HG03039 (cell line): ENCODE results near the gene DNAJA1.
"Not testable (repeated sequence)": the region's sequence is repeated elsewhere in the genome, so short reads cannot be mapped to it uniquely, and the experiment has no call there.

Source experiments
- ATAC-seq: cut with Tn5 transposase; IDR thresholded peaks from one replicate; pipeline ENCODE4 v1.9.1; 2021; ENCODE audit warnings: mild to moderate bottlenecking, moderate library complexity; ENCODE audit not compliant: unreplicated experiment

DNAJA1 gene

GRCh38 chr9:33024966-33025571, at the start of gene DNAJA1:
Gene DNAJA1 (plus strand): TSS chr9:33025273. CDS start chr9:33026485, 1,212 bp downstream.
- peak; percentile 93 for ATAC-seq

DNA sequence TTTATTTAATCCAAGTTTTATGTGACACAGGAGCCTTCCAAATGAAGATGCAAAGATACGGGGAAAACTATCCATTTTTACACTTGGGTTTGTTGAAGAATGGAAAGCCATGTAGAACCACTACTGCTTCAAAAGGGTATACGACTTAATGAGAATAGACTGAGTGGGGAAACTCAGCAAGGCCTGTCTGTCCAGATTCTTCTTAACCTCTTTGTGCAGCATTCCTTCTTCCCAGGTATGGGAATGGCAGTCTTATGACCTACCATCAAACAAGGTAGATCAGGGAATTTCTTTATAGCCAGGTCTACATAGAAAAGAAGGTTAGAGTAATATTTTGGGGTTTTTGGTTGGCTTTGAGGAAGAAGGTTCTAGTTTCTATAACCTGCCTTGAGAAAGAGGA, 47.0 kb upstream of the DNAJA1 start:
- ATAC-seq = no peak

DNA sequence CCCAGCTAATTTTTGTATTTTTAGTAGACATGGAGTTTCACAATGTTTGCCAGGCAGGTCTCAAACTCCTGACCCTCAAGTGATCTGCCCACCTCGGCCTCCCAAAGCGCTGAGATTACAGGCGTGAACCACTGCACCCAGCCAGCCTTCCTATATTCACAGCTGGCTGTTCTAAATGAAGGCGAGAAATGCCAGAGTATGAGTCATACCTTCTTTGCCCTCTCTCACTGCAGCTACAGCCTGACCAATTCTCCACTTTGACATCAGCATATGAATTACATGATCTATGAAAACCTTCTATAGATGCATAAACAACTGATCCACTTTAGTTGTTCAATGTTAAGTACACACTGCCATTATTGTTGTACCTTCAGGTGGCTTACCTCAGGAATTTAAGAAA, 38.1 kb upstream of the DNAJA1 start:
- no peak for ATAC-seq

DNA sequence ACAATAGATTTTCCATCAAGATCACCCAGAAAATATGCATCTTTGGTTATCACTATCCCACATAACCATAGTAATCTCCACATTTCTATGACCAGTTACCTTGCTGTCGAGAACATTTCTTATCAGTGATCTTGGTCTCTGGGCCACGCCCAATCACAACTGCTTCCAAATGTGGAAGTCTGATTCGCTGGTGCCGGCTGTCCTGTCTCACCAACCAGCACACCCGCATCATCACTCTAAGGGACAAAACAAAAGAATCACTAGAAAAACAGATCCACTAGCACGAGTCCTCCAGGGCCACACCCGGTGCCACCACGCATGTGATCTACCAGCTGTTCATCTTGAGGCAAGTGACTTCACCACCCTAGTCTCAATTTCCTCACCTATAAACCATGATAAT, 35.4 kb upstream of the DNAJA1 start:
- ATAC-seq = no peak

DNA sequence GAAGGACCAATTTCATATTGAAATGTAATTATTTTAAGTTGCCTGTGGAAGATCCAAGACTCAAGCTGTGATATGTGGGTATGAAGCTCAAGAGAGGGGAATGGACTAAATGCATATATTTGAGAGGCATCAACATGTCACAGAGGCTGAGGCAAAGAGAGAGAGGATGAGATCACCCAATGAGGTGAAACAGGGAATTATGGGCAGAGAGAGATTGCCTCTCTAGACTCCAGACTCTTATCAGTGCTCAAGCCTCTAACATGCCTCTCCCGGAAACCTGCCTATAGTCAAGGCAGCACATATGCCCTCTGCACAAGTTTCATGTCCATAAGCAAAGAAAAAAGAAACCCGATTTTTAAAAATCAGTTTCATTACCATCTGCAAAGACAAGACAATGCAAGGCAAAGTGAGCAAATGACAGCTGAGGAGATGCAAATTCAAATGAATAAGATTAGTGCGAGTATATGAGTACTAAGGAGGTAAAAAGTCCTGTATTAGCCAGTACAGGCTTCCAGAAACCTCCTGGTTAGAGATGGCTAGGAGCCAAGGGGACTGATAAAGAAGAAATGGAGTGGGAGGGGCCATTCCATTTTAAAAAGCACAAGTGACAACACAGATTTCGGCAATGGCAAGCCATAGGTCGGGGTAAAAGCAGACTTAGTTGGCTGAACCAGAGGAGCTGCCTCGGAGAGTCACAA, 33.0 kb upstream of the DNAJA1 start:
- no peak for ATAC-seq

DNA sequence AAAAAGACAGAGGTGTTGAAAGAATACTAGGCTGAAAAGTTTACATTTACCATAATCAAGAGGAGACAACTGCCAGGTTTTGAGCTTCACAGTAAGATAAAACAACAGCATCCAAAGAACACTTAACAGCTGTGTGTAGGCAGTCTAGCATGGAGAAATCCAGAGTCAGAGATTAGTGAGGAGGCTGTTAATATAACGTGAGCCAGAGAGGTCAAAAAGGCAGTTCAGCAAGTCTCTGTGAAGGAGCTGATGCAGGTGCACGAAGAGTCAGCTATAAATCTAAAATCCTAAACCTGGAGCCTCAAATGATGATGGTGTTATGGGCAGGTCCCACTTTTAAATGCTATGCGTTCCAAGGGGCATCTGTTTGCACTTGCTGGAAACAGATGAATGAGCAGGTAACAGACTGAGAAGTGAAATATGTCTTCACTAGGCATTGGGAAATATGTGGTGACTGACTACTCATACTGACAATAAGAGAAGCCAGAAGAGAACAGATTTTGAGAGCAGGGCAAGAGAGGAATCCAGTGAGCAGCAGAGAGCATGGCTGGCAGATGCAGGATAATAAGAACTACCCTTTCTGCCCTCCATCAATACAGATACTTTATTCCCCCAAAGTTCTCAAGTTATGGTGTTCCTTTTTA, 32.4 kb upstream of the DNAJA1 start:
- no peak for ATAC-seq

GRCh38 chr9:33000682-33001055, 24.4 kb upstream of the DNAJA1 start:
- ATAC-seq = not testable (repeated sequence)

GRCh38 chr9:33005335-33005734, 19.7 kb upstream of the DNAJA1 start:
- ATAC-seq = not testable (repeated sequence)

- ATAC-seq = no peak
Measured at GRCh38 chr9:33007755-33008154, 17.3 kb upstream of the DNAJA1 start.

DNA sequence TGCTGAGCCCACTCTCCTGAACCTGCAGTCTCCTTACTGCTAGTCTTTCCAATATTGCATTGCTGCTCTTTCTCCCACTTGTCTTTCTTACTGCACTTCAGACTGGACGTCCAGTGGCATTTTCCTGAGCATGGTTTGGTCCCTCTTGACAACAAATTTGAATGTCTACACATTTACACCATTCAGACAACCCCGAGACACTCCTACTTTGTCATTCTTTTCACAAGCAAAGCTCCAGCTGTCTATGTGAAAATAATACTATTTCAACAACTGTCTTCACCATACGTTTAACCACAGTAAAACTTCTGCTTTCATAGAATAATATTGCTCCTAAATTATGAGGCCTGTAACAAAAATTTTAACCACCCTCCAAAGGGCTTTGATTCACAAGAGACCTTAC, 13.2 kb upstream of the DNAJA1 start:
- ATAC-seq = no peak

- no peak for ATAC-seq
Measured at GRCh38 chr9:33012328-33013069, 12.6 kb upstream of the DNAJA1 start.

GRCh38 chr9:33013962-33014664, 11.0 kb upstream of the DNAJA1 start:
- no peak for ATAC-seq

DNA sequence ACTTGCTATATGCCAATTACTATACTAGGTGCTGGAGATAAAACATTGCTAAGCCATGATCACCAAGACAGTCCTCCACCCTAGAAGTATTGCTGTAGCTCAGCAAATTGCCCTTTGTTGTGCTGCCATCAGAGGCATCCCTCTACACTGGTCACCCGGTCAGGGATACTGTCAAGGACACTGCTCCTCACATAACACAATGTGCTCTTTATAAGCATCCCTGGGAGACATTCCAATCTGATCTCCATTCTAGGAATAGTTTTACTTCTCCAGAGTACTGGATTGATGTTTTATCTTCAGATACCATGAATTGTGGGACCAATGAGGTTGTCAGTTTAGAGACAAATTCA, 10.4 kb upstream of the DNAJA1 start:
- ATAC-seq = no peak

DNA sequence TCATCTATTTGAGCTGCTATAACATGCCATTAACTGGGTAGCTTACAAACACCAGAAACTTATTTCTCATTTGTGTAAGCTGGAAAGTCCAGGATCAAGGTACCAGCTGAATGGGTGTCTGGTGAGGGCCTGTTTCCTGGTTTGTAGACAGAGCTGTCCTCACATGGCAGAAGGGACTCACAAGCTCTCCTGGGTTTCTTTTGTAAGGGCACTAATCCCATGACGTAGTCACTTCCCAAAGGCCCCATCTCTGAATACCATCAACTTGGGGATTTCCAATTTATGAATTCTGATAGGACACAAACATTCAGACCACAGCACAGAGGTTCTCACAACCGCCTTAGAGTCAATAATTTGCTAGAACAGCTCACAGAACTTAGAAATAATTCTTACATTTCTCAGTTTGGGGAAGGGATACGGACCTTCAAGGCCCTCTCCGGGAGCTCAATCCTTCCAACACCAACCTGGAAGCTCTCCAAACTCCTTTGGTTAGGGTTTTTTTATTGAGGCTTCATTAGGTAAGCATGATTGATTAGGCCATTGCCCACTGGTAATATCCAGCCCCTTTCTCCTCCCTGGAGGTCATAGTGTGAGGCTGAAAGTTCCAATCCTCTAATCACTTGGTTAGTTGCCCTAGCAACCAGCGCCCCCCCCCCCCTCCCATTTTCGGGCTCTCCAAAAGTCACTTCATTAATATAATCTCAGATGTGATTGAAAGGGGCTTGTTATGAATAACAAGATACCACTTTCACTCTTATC, 7.6 kb upstream of the DNAJA1 start:
- no peak for ATAC-seq

DNA sequence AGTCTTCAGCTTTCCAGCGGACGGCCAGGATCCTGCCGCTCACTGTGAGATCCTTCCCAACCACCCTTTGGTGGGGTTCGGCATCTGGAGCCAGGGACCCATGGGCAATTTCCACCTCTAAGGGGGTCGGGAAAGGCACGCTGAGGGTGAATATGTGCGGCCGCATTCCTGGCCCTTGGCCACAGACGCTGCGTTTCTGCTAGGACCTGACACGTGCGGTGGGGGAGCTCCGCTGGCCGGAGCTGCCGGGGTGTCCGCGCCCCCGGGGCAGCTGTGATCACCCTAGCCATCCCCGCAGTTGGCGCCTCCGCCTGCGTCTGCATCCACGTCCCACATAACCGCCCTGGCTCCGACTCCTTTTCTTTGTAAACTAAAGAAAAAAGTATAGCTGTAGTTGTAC, 5.3 kb upstream of the DNAJA1 start:
- no peak for ATAC-seq

GRCh38 chr9:33022303-33022702, 2.8 kb upstream of the DNAJA1 start:
- ATAC-seq = no peak

DNA sequence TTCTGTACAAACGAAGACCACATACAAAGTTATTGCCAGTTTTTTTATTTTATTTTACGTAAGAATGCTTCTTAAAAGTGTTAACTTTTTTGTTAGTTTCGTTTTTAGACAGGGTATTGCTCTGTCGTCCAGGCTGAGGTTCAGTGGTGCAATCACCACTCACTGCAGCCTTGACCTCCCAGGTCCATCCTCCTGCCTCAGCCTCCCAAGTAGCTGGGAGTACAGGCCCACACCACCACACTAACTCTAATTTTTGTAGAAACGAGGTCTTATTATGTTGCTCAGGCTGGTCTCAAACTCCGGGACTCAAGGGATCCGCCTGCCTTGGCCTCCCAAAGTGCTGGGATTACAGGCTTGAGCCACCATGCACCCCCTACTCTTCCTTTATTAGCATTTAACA, 2.3 kb upstream of the DNAJA1 start:
- ATAC-seq = no peak

- ATAC-seq = no peak
Measured at GRCh38 chr9:33023661-33024060, 1.4 kb upstream of the DNAJA1 start.

GRCh38 chr9:33024126-33024965, 727 bp upstream of the DNAJA1 start:
- no peak for ATAC-seq
